HL-60 (cell line): ENCODE results near the gene CD151.

Experiments
- DNase-seq, 2 experiments: peaks; one replicate each; pipeline ENCODE4 v3.0.0-alpha.2; 2010 to 2020; ENCODE audit warnings: low read depth in 1 of 2, low spot score in 1 of 2
- H3K27ac ChIP-seq: fragments of 250-450 bp; sonication (Bioruptor Pico); replicated peaks from 2 replicates; pipeline ENCODE4 v1.5.1; 2020; ENCODE audit warnings: mild to moderate bottlenecking, moderate library complexity
- H3K27me3 ChIP-seq: fragments of 250-450 bp; sonication (Bioruptor Pico); 2 replicates; pipeline ENCODE4 v1.5.1; 2021; ENCODE audit warnings: mild to moderate bottlenecking, moderate library complexity; ENCODE audit not compliant: insufficient read depth, poor library complexity, severe bottlenecking
- H3K4me3 ChIP-seq: replicated peaks from 2 replicates; pipeline ENCODE4 v1.5.1; 2011; ENCODE audit warnings: mild to moderate bottlenecking, control low read depth, low read length; ENCODE audit not compliant: insufficient read depth
- GABPA ChIP-seq: IDR thresholded peaks from 2 replicates; pipeline ENCODE4 v1.6.1; 2012; ENCODE audit warnings: low read depth
- POLR2AphosphoS5 ChIP-seq: IDR thresholded peaks from 2 replicates; pipeline ENCODE4 v1.6.1; 2012; ENCODE audit warnings: low read depth
- SPI1 ChIP-seq: IDR thresholded peaks from 2 replicates; pipeline ENCODE4 v1.6.1; 2012; ENCODE audit warnings: low read depth, mild to moderate bottlenecking, borderline replicate concordance
- TF ChIP-seq, protein P1 (sequence below): IDR thresholded peaks from 2 replicates; pipeline ENCODE4 v1.6.1; 2012; ENCODE audit warnings: low read depth; ENCODE audit not compliant: insufficient replicate concordance
- TF ChIP-seq, protein P2 (sequence below): IDR thresholded peaks from one replicate; pipeline ENCODE4 v1.5.1; 2011; ENCODE audit warnings: low read length, control low read depth, inconsistent platforms; ENCODE audit not compliant: insufficient read depth

The CD151 gene

DNA sequence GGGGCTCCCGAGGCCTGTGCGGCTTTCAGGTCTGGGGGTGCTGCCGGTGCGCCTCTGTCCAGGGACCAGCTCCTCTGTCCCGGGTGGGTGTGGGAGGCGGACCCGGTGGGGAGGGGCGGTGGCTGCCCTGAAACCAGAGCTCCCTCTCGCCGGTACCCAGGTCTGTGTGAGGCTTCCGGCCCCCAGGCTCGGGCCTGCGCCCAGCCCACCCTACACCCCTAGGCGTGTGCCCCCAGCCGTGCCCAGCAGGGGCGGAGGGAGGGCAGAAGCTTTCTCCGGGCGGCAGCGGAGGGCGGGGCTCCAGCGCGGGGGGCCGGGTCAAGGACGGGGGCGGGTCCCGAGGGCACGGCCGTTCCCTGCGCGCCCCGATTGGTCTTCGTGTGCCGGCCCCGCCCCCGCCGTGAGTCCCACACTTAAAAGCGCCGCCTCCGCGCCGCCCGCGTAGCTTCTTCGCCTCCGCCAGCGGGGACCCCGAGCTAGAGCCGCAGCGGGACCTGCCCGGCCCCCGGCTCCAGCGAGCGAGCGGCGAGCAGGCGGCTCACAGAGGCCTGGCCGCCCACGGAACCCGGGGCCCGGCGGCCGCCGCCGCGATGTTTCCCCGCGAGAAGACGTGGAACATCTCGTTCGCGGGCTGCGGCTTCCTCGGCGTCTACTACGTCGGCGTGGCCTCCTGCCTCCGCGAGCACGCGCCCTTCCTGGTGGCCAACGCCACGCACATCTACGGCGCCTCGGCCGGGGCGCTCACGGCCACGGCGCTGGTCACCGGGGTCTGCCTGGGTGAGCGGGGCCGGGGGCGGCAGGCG, 13.4 kb upstream of the CD151 start:
- Histone ChIP-seq H3K4me3 (peak overlapping the region; percentile 70), H3K27ac (peak overlapping the region; percentile 80), H3K27me3 (no peaks in the 10 kb centered on the region)
- TF ChIP-seq, protein P1, sequence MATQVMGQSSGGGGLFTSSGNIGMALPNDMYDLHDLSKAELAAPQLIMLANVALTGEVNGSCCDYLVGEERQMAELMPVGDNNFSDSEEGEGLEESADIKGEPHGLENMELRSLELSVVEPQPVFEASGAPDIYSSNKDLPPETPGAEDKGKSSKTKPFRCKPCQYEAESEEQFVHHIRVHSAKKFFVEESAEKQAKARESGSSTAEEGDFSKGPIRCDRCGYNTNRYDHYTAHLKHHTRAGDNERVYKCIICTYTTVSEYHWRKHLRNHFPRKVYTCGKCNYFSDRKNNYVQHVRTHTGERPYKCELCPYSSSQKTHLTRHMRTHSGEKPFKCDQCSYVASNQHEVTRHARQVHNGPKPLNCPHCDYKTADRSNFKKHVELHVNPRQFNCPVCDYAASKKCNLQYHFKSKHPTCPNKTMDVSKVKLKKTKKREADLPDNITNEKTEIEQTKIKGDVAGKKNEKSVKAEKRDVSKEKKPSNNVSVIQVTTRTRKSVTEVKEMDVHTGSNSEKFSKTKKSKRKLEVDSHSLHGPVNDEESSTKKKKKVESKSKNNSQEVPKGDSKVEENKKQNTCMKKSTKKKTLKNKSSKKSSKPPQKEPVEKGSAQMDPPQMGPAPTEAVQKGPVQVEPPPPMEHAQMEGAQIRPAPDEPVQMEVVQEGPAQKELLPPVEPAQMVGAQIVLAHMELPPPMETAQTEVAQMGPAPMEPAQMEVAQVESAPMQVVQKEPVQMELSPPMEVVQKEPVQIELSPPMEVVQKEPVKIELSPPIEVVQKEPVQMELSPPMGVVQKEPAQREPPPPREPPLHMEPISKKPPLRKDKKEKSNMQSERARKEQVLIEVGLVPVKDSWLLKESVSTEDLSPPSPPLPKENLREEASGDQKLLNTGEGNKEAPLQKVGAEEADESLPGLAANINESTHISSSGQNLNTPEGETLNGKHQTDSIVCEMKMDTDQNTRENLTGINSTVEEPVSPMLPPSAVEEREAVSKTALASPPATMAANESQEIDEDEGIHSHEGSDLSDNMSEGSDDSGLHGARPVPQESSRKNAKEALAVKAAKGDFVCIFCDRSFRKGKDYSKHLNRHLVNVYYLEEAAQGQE: peak; percentile 46
- TF ChIP-seq POLR2AphosphoS5 (peak; percentile 55; the same call in 1 of the 2 replicates), GABPA (no peak), SPI1 (no peak)
- TF ChIP-seq, protein P2, sequence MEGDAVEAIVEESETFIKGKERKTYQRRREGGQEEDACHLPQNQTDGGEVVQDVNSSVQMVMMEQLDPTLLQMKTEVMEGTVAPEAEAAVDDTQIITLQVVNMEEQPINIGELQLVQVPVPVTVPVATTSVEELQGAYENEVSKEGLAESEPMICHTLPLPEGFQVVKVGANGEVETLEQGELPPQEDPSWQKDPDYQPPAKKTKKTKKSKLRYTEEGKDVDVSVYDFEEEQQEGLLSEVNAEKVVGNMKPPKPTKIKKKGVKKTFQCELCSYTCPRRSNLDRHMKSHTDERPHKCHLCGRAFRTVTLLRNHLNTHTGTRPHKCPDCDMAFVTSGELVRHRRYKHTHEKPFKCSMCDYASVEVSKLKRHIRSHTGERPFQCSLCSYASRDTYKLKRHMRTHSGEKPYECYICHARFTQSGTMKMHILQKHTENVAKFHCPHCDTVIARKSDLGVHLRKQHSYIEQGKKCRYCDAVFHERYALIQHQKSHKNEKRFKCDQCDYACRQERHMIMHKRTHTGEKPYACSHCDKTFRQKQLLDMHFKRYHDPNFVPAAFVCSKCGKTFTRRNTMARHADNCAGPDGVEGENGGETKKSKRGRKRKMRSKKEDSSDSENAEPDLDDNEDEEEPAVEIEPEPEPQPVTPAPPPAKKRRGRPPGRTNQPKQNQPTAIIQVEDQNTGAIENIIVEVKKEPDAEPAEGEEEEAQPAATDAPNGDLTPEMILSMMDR: no peak
- peak in 1 of 2 experiments; percentile 87 for DNase-seq

DNA sequence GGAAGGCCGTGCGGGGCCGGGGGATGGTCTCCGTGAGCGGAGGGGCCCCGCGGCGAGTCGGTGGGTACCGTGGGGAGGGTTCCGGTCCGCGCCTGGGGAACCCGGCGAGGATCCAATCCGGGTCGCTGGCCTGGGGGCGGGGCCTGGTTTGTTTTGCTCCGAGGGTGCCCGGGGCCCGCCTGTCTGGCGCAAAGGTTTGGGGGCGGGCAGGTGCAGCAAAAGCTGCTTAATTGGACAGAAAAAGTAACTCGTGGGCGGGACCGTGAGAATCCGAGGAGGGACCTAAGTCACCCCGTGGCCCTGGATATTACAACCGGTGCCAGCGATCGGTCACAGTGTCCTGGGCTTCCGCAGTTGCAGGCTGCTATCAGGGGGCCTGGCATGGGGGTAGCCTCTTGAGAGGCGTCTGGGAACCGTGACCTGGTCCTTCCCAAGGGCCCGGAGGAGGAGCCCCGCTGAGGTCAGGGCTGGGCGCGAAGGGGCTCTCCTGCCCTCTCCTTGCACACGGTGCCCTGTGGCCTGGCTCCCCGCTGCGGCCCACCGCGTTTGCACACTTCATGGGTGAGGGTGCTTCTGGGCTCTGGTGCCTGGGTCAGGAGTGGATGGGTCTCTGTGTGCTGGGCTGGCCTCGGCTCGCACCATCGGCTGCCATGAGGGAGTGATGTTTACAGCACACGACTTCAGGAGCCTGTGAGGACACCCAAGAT, 12.7 kb upstream of the CD151 start:
- H3K4me3 ChIP-seq: peak overlapping the region; percentile 70
- H3K27ac ChIP-seq: peak overlapping the region; percentile 80
- no peaks in the 10 kb centered on the region for H3K27me3 ChIP-seq
- TF ChIP-seq POLR2AphosphoS5 (peak; percentile 32; the same call in 1 of the 2 replicates), GABPA (0 out of 2 replicates have a peak, but pooled peaks have one; percentile 19), SPI1 (no peak)
- TF ChIP-seq, protein P1: no peak
- TF ChIP-seq, protein P2: no peak
- DNase-seq: peak; percentile 92 to 97

DNA sequence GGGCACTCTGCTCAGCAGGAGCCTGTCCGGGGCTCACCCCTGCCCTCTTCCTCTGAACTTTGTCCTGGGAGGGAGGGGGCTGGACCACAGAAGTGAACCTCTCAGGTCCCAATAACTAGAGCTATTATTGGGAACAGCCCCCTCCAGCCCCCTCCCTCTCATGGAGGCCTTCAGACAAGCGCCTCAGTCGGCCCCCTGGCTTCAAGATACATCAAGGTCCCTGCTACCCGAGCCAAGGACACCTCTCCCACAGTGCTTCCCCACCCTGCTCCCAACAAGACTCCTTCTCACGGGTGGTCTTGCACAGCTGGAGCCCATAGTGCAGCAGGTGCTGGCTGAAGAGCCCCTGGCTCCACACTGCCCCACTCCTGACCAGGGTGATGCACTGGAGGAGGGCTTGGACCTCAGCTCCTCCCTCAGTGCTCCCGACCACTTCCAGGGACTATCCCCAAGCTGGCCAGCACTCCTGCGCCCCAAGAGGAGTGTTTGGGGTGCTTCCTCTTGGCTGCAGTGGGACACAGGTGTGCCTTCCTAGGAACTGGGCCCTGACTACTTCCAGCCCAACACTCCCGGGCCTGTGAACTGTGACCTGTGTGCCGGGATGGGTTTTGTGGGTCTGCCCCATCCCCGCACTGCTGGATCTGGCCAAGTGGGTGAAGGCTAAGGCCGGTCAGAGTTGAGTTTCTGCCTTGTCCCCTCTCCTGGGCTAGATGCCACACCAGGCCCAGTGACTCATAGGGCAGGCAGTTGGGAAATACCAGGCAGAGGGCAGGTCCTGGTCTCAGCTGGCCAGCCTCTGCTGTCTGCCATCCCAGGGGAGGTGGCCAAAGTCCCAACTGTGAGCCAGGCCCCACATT, 11.9 kb upstream of the CD151 start:
- peak overlapping the region; percentile 80 for H3K27ac ChIP-seq
- peak overlapping the region; percentile 70 for H3K4me3 ChIP-seq
- H3K27me3 ChIP-seq: no peaks in the 10 kb centered on the region
- TF ChIP-seq SPI1 (no peak), POLR2AphosphoS5 (peak; percentile 9; the same call in 1 of the 2 replicates)
- DNase-seq: peak in 1 of 2 experiments; percentile 75
